ENCODE data around the gene PRELID3B. TPM values are rescaled to one million over a fixed set of nuclear protein-coding genes. Genes with fewer than 3 reads are reported as not detected.

Gene PRELID3B
- total and polyA plus RNA-seq, 10 of the 15 experiments (the other 5 are each of a cell fraction or from before 2014, with no cell fraction given): 72.5 to 151 (median 124) TPM

- TF ChIP-seq ZBTB33 (IDR thresholded peaks at IDR 0.05) (no peak), BCL3 (IDR thresholded peaks at IDR 0.05; ENCODE audit: borderline replicate concordance, insufficient read depth, low read depth, low read length, poor library complexity, severe bottlenecking) (no peak)
These were observed 53.4 kb downstream of the PRELID3B start (continued) for GRCh38 chr20:58989196-58989595.

- TF ChIP-seq KDM1A (IDR thresholded peaks at IDR 0.05; ENCODE audit: borderline replicate concordance) (no peak), BHLHE40 (IDR thresholded peaks at IDR 0.05; ENCODE audit: borderline replicate concordance in 1 of 2, low read depth in 2 of 2, low read length in 1 of 2) (no peak), LARP7 (IDR thresholded peaks at IDR 0.05) (no peak), SMARCA5 (IDR thresholded peaks at IDR 0.05) (no peak), FOXM1 (IDR thresholded peaks at IDR 0.05; ENCODE audit: low read depth, low read length) (no peak), E2F8 (IDR thresholded peaks at IDR 0.05; ENCODE audit: low read depth, partially characterized antibody) (no peak), PAX5 (IDR thresholded peaks at IDR 0.05; ENCODE audit: borderline replicate concordance, low read depth, low read length) (no peak), RAD21 (IDR thresholded peaks at IDR 0.05; ENCODE audit: insufficient read depth, low read depth, low read length) (no peak), SREBF1 (IDR thresholded peaks at IDR 0.05; ENCODE audit: low read length) (no peak), ZBED1 (IDR thresholded peaks at IDR 0.05; ENCODE audit: borderline replicate concordance) (no peak)
- no TSS peak for BruUV-seq (replicated peaks)
- ChIA-PET CTCF (no interaction called here), POLR2A (no interaction called here), SMC1A (ENCODE audit: uncharacterized antibody, unreplicated experiment) (no interaction called here), RAD21 (ENCODE audit: unreplicated experiment) (no interaction called here)
- H3K79me2 ChIP-seq (ENCODE audit: control insufficient read depth, insufficient read depth, low read length): peaks cover 25% of the 10 kb centered on the region
- H3K4me2 ChIP-seq (ENCODE audit: control insufficient read depth, insufficient read depth): no peak overlapping the region
- FAIRE-seq: no peak
- H3K4me3 ChIP-seq: no peak overlapping the region
- DNase-seq (ENCODE audit: low read depth, low spot score): no peak
- in situ Hi-C loops (cut with MboI) (no loop called here), intact Hi-C loops (cut with micrococcal nuclease; ENCODE audit: unreplicated experiment) (loop anchor here (10.0 kb wide), 2 partner anchors 46 to 334 kb away; partner anchors contain the start of genes ATP5F1E and STX16)
- 89% methylated on average over 6 of the region's 6 CpGs for WGBS (ENCODE audit: insufficient coverage, insufficient replicate concordance, low lambda C conversion rate, missing lambda C conversion rate)
- no peak overlapping the region for H3K27ac ChIP-seq (ENCODE audit: control insufficient read depth, insufficient read depth)
- H4K20me1 ChIP-seq (ENCODE audit: control insufficient read depth, insufficient read depth): no peaks in the 10 kb centered on the region
- no peaks in the 10 kb centered on the region for H3K27me3 ChIP-seq (replicated peaks in 1 of 2; ENCODE audit: control insufficient read depth in 2 of 2, insufficient read depth in 2 of 2, low read length in 1 of 2)
- no peak overlapping the region for H2AFZ ChIP-seq (ENCODE audit: control insufficient read depth, low read depth, low read length)
- peaks cover 33 to 45% of the 10 kb centered on the region in 2 experiments for H3K36me3 ChIP-seq (ENCODE audit: control insufficient read depth in 2 of 2, insufficient read depth in 2 of 2, low read length in 1 of 2)
- H3K9me3 ChIP-seq (replicated peaks; ENCODE audit: control insufficient read depth, insufficient read depth, low read length): no peaks in the 10 kb centered on the region
- peaks cover 6% of the 10 kb centered on the region for H3K4me1 ChIP-seq (ENCODE audit: control insufficient read depth, insufficient read depth, low read length)
- no peak overlapping the region for H3K9ac ChIP-seq (ENCODE audit: control insufficient read depth, insufficient read depth, low read length)
- no peak for ATAC-seq
These were observed 54.1 kb downstream of the PRELID3B start for GRCh38 chr20:58988565-58988882.
